A549 (cell line): ENCODE measurements around the gene GRB14.

Experiments
- CHD2 ChIP-seq: fragments of 150-350 bp; IDR thresholded peaks from 2 replicates; pipeline ENCODE4 v1.6.1; 2014; ENCODE audit warnings: low read length; ENCODE audit not compliant: partially characterized antibody
- HOXA7 ChIP-seq: fragments of 250-450 bp; sonication (Bioruptor Pico); IDR thresholded peaks from 2 replicates; pipeline ENCODE4 v1.5.0; 2020; ENCODE audit warnings: mild to moderate bottlenecking, moderate library complexity
- POLR2A ChIP-seq: IDR thresholded peaks from 2 replicates; pipeline ENCODE4 v1.6.1; 2012; ENCODE audit warnings: mild to moderate bottlenecking, low read length
- RNF2 ChIP-seq: fragments of 200-600 bp; sonication (generic); IDR thresholded peaks from 2 replicates; pipeline ENCODE4 v1.6.1; 2016; ENCODE audit warnings: low read depth, mild to moderate bottlenecking, antibody characterized with exemption, moderate library complexity, borderline replicate concordance
- USF2 ChIP-seq: fragments of 450-650 bp; IDR thresholded peaks from 2 replicates; pipeline ENCODE4 v1.6.1; 2014; ENCODE audit warnings: antibody characterized with exemption
- ZNF302 ChIP-seq: fragments of 250-450 bp; sonication (Bioruptor Pico); IDR thresholded peaks from 2 replicates; pipeline ENCODE4 v1.9.0; 2021; ENCODE audit warnings: inconsistent platforms, mild to moderate bottlenecking, moderate library complexity

- TF ChIP-seq POLR2A (no peak), HOXA7 (CRISPR knock-in tag) (no peak), RNF2 (no peak), CHD2 (no peak), USF2 (no peak), ZNF302 (CRISPR knock-in tag) (no peak)
Observed at GRCh38 chr2:164464376-164464775, 156.9 kb downstream of the GRB14 start.
